DOHH2 (cell line): ENCODE measurements around the gene TMEM123.

ENCODE experiments used
- CTCF ChIP-seq: fragments of 200-600 bp; sonication (generic); IDR thresholded peaks from one replicate; pipeline ENCODE4 v1.5.1; 2014; ENCODE audit warnings: antibody characterized with exemption, mild to moderate bottlenecking, low read depth, low read length; ENCODE audit not compliant: poor library complexity, severe bottlenecking
- EZH2phosphoT487 ChIP-seq: fragments of 200-600 bp; sonication (generic); IDR thresholded peaks from 2 replicates; pipeline ENCODE4 v1.6.1; 2017; ENCODE audit warnings: borderline replicate concordance, mild to moderate bottlenecking, antibody characterized with exemption, low read length, moderate library complexity, mixed read lengths

- TF ChIP-seq CTCF (no peak), EZH2phosphoT487 (no peak)
These were observed 68.0 kb downstream of the TMEM123 start for GRCh38 chr11:102384419-102385079.
